ENCODE results near the gene MAPK8IP2.
"Not testable (repeated sequence)": the region's sequence is repeated elsewhere in the genome, so short reads cannot be mapped to it uniquely, and the experiment has no call there.

The MAPK8IP2 gene

DNA sequence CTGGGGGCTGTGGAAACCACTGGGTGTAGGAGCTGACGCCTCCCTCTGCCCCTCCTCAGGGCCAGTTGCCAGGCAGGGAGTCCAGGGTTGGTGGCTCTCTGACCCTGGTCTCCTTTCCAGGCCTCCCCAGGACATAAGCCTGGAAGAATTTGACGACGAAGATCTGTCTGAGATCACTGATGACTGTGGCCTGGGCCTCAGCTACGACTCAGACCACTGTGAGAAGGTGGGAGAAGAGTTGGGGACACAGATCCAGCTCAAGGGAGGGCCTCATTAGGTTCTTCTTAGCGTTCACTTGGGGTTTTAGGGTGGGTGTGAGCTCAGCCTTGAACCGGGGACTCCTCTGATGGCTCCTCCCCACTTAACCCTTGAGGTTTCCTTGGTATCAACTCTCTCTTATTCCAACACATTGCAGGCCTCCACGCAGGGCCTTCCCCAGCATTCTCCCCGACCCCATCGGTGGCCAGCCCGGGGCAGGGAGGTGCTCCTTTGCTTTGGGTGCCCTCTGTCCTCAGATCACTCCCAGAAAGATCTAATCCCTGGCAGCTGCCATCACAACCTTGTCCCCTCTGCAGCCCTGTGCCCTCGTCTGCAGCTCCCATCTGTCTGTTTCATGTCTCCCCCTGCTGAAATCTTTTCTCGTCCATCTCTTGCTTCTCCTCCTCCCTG lies 1.2 kb downstream of the MAPK8IP2 start:
- no peak for DNase-seq

DNA sequence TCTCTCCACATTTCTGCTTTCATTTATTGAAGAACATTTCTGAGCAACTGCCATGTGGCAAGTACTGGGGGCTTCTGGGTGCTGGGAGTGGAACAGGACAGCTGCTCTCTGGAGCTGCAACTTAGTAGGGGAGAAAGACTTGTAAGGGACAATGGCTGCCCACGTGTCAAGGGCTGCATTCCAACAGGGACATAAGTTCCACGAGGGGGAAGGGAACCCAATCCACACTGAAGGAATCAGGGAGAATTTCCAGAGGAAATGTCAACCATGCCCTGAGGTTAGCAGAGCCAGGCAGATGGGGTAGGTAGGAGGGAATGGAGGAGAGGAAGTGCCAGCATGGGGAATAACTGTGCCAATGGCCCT lies 1.7 kb downstream of the MAPK8IP2 start:
- DNase-seq, result no peak

DNA sequence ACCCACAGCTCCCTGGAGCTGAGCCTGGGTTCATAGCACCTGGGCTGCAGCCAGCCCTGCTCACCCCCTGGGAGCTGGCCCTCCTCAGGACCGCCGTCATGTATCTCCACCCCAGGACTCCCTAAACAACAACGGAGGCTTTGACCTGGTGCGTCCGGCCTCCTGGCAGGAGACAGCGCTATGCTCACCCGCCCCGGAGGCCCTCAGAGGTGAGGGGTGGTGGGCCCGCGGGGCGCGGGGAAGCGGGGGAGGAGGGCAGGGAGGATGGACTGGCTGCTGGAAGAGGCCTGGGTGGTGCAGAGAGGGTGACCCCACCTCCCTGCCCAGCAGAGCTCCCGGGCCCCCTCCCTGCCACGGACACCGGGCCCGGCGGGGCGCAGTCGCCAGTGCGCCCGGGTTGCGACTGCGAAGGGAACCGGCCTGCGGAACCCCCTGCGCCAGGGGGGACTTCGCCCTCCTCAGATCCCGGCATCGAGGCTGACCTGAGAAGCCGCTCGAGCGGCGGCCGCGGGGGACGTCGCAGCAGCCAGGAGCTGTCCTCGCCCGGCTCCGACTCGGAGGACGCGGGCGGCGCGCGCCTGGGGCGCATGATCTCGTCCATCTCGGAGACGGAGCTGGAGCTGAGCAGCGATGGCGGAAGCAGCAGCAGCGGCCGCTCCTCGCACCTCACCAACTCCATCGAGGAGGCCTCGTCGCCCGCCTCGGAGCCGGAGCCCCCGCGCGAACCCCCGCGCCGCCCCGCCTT lies 3.1 kb downstream of the MAPK8IP2 start:
- no peak for DNase-seq

DNA sequence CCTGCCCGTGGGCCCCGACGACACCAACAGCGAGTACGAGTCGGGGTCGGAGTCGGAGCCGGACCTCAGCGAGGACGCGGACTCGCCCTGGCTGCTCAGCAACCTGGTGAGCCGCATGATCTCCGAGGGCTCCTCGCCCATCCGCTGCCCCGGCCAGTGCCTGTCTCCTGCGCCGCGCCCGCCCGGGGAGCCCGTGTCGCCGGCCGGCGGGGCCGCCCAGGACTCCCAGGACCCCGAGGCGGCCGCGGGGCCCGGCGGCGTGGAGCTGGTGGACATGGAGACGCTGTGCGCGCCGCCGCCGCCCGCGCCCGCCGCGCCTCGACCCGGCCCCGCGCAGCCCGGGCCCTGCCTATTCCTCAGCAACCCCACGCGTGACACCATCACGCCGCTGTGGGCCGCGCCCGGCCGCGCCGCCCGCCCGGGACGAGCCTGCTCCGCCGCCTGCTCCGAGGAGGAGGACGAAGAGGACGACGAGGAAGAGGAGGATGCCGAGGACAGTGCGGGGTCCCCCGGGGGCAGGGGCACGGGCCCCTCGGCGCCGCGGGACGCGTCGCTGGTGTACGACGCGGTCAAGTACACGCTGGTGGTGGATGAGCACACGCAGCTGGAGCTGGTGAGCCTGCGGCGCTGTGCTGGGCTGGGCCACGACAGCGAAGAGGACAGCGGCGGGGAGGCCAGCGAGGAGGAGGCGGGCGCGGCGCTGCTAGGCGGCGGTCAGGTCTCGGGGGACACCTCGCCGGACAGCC lies 3.8 kb downstream of the MAPK8IP2 start:
- no peak for DNase-seq

DNA sequence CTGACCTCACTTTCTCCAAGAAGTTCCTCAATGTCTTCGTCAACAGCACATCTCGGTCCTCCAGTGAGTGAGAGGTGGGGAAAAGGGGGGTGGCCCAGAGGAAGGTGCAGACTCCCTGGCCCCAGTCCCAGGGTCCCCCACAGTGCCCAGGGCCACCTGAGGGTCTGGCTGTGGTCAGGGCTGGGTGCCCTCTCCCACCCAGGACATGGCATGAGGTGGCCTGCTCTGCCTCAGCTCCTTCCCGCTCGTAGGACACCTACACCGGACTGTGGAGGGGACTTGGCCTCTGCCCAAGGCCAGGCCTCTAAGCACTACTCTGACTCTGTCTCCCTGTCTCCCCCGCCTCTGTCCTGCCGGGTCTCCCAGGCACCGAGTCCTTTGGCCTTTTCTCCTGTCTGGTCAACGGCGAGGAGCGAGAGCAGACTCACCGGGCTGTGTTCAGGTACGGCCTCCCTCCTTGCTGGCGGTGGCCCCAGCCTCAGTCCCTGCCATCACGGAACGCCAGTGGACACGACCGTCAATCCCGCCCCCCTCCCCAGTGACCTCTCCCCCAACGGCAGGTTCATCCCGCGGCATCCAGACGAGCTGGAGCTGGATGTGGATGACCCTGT lies 4.5 kb downstream of the MAPK8IP2 start:
- DNase-seq, result no peak

DNA sequence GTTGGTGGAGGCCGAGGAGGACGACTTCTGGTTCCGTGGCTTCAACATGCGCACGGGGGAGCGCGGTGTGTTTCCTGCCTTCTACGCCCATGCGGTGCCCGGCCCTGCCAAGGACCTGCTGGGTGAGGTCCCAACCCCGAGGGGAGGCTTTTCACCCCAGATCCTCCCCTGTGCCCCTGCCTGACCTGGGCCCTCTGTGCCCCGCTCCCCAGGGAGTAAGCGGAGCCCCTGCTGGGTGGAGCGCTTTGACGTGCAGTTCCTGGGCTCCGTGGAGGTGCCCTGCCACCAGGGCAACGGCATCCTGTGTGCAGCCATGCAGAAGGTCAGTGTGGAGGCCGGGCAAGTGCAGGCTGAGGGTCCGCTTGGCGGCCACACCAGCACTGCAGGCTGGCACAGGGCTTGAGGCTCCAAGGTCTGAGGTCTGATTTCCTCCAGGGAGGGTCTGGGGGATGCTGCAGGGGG lies 5.1 kb downstream of the MAPK8IP2 start:
- no peak for DNase-seq

DNA sequence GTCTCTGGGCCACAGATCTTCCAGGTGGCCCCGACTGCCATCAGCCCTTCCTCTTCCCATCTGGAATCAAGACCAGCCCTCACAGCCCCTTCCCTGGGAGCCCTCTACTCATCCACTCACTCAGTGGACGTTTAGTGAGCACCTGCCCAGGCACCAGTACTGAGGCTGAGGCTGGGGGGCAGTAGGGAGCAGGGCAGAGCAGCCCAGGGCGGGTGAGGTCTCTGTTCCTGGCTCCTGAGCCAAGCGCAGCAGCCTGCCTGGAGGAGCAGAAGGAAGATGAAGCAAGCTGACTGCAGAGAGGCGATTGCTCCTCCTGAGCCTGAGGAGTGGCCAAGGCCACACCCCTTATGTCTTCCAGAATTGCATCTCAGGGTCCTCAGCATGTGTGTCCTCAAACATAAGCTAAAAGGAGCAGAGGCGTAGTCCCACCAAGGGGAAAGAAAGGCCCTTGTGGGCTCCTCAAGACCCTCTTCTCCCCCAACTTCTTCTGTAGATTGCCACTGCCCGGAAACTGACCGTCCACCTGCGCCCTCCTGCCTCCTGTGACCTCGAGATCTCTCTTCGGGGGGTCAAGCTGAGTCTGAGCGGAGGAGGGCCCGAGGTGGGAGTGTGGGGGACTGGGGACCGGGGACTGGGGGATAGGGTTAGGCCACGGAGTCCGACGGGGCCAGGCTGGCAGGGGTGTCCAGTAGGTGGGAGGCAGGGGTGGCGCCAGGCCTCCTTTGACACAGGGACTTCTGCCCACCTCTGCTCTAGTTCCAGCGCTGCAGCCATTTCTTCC lies 5.8 kb downstream of the MAPK8IP2 start:
- DNase-seq, result no peak

DNA sequence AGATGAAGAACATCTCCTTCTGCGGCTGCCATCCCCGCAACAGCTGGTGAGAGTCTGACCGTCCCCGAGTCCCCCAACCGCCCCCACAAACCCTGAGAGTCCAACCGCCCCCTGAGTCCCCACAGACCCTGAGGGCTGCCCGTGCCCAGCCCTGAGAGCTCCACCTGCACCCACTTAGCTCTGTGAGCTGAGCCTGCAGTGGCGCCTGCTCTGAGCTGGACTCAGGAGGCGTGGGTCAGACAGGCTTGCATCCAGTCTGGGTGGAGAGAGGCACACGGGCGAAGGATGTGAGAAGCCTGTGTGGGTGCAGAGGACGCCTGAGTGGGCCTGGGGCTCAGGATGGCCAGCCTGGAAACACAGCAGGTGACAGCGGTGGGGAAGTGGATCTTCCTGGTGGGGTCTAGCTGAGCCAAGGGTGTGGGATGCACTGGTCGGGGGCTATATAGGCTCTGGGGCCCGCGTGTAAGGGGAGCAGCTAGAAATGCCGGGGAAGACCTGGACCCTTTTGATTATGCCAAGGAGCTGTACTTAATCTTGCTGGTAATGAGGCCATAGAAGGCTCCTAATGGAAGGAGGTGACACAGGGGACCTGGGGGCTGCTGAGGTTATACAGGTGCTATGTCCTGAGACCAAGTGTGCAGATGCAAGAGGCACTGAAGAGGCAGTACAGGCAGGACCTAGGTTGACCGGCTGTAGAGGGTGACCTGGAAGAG lies 6.5 kb downstream of the MAPK8IP2 start:
- DNase-seq, result no peak

DNA sequence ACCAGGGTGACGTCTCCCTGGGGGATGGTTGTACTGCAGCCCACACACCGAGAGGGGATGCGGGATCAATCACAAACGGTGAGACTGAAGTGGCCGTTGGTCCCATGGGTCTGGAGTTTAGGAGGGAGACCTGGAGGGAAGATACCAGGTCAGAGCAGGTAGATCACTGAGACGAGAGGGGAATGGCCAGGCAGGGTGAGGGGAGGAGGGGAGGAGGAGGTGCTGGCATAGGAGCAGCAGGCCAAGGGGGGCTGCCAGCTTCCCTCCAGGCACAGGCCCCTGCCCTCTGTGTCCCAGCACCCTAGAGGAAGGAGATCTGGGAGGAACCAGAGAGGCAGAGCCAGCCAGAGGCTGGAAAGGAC lies 7.0 kb downstream of the MAPK8IP2 start:
- no peak for DNase-seq

DNA sequence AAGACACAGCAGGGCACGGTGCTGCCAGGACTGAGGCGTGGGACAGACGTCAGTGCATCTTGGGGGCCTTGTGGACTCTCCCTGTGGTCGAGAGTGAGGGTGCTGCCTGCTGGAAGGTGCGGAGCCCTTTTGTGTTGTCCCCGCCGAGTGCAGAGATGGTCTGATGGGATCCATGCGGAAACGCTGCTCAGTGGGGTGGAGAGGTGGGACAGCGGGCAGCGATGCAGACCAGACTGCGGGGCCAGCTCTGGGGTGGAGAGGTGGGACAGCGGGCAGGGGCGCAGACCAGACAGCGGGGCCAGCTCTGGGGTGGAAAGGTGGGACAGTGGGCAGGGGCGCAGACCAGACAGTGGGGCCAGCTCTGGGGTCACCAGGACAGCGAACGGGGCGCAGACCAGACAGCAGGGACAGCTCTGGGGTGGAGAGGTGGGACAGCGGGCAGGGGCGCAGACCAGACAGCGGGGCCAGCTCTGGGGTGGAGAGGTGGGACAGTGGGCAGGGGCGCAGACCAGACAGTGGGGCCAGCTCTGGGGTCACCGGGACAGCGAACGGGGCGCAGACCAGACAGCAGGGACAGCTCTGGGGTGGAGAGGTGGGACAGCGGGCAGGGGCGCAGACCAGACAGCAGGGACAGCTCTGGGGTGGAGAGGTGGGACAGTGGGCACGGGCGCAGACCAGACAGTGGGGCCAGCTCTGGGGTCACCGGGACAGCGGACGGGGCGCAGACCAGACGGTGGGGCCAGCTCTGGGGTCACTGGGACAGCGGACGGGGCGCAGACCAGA lies 7.7 kb downstream of the MAPK8IP2 start:
- DNase-seq, result not testable (repeated sequence)

DNA sequence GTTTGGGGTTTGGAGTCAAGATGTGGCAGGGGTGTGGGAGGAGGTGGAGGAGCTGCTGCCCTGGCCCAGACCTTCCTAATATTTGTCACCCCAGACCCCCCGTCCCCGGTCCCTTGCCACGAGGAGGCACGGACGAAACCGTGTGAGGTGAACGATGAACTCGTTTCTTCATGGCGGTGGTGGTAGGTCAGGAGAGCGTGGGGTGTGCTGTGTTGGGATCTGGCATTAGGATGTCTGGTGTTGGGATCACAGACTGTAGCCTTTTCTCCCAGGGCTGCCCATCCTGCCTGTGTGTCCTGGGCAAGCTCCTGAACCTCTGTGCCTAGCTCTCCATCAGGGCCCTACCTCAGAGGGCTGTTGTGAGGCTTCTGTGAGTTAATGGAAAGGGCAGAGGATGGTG lies 8.4 kb downstream of the MAPK8IP2 start:
- DNase-seq, result no peak

DNA sequence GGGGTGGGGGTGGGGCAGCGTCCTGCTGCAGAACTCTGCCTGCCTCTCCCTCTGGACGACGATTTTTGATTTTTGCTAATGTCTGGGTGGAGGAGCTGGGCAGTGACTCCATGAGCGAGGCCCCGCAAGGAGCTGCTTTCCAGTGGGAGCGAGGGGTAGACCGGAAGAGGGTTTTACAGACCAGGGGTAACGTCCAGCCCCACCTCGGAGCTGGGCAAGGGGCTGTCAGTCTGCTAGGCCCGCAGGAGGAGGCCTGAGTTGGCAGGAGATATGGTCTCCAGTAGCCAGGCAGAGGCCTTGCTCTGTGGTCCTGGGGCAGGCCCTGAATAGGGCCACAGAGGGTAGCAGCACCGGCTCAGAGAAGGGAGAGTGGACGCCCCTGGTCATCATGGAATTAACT lies 9.0 kb downstream of the MAPK8IP2 start:
- no peak for DNase-seq

DNA sequence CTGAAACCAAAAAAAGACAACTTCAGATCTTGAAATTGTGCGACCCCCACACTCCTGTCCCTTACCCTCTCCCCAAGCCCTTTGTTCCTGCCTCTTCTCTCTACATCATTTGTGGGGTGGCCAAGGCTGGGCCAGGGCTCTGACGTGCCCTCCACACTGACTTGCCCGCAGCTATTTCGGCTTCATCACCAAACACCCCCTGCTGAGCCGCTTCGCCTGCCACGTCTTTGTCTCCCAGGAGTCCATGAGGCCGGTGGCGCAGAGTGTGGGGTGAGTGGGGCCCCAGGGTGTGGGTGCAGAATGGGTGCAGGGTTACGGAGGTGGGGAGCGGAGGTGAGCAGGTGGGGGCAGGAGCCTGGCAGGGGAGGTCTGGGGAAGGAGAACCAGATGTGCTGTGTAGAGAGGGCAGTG lies 9.5 kb downstream of the MAPK8IP2 start:
- no peak for DNase-seq

DNA sequence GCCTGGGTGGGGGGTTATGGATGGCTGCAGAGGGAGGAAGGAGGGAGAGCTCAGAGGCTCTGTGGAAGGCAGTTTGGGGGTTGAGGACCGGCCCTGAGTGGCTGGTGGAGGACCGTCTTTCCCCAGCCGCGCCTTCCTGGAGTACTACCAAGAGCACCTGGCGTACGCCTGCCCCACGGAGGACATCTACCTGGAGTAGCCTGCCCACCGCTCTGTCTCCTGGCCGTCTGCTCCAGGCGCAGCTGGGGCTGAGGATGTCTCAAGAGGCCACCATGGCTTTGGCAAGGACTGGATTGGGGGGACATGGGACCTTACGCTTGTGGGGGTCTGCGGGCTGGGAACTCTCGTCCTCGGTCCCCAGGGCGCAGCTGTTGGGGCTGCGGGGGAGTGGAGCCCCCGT lies 10.0 kb downstream of the MAPK8IP2 start:
- DNase-seq, result no peak

DNA sequence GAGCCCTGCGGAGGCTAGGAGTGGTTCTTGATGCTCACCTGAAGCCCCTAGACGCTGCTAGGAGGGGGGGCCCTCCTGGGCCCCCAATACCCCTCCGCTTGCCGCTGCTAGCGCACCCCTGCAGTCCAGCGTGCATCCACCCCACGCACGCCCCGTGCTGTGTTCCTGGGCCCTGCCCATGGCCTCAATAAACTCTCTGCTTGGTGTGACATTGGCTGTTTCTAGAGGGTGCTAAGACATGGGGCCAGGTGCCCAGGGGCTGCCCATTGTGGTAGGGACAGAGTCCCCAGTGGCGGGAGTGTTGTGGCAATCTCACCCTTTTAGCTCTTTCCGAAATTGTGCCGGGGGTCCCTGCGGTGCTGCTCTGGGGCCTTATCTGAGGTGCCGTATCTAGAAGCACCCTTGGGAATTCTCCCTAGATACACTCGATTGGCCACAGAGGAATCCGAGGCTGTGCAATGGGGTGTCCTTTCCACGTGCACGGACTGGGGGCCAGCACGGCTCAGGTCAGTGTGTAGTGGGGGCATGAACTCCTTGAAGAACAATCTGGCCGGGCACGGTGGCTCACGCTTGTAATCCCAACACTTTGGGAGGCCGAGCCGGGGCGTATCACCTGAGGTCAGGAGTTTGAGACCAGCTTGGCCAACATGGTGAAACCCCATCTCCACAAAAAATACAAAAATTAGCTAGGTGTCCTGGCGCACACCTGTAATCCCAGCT lies 10.9 kb downstream of the MAPK8IP2 start:
- no peak for DNase-seq

DNA sequence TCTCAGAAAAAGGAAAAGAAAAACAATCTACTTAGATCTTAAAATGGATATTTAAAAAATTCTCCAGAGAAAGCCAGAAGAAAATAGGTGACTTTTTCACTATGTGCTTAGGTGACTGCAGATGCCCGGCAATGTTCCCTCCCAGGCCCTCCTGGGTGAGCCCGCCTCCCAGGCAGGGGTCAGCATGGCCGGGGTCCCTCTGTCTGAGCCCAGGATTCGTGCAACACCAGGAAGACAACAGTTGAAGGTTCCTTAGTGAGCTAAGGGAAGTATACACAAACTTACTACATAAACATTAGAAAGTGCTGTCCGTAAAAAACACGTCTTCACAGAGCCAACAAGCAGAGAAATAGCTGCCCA lies 11.6 kb downstream of the MAPK8IP2 start:
- DNase-seq, result no peak

DNA sequence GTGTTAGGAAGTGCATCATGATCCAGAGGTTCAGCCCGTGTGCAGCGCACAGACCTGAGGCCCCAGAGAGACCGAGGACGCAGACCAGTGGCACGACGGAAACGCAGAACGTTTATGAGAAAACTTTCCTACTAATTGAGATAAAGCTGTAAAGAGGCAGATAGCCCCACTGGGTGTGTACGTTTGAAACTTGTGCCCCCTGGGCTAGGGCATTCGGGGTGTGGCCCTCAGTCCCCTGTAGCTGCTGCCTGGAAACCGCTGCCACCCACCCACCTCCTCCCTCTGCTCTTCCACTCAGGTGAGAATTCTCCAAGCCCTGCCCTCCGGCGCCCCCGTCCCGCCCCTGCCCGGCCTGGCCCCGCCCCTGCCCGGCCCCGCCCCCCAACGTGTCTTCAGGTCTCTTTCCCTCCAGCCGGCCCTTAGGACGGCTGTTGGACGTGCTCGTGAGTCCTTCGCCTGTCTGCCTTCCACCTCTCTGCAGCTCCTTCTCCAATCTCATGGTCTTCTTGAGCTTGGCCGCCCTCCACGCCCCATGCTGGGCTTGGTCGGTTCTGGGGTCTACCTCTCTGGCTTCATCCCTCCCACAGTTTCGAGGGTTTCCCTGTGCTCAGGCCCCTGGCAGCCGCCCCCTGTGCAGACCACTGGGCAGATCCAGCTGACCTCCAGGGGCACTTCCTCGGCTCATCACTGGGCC lies 12.1 kb downstream of the MAPK8IP2 start:
- DNase-seq, result no peak

DNA sequence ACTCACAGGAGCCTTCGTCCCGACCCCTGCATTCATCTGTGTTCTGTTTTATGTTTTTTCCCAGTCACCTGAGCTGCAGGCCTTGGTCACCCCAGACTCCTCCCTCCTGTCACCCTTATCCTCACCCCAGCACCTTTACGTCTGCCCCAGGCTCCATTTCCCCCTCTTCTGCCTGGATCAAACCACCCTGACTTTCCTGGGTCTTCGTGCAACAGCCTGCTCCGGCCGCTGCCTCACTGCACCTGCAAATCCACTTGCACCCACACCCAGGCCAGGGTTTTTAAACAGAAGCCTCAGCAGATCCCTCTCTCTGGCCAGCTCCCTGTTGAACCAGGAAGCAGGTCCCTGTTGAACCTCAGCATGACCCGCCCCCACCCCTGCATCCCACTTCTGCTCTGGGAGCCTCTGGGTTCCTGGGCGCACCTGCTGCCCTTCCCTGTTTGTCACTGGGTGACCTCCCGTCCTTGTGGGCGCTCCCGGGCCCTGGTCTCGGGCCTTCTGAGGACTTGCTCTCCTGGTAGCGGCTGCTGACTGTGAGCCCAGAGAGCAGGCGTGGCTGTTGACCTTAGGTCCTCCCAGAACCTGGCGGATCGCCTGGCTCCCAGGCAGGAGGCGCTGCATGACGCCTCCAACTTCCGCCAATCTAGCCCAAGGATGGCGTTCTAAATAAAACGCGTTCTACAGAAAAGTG lies 12.8 kb downstream of the MAPK8IP2 start:
- DNase-seq, result no peak

DNA sequence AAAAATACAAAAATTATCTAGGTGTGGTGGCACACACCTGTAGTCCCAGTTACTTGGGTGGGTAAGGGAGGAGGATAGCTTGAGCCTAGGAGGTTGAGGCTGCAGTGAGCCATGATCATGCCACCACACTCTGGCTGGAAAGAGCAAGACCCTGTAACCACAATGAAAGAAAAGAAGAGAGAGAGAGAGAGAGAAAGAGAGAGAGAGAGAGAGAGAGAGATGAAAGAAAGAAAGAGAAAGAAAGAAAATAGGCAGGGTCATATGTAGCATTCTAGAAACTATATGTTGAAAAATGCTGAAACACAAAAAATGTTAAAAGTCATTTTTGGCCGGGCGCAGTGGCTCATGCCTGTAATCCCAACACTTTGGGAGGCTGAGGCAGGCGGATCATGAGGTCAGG lies 13.7 kb downstream of the MAPK8IP2 start:
- DNase-seq, result not testable (repeated sequence)

All from fibroblast of upper back skin (primary cell).